GM12878 (cell line): Measurements from ENCODE around the gene NTN3. TPM values are rescaled to one million over a fixed set of nuclear protein-coding genes. Genes with fewer than 3 reads are reported as not detected.
A peak's percentile ranks its signal among the peaks of the same experiment; 100 is the strongest.

Experiments
- ATAC-seq: fragments of 200-7000 bp; cut with Tn5 transposase; 3 replicates; pipeline ENCODE4 v1.9.1; 2020; ENCODE audit warnings: mild to moderate bottlenecking, moderate library complexity
- BruUV-seq: library from RNA; stranded (reverse); fragments of 400-500 nt; replicated peaks from 2 replicates; lab custom pipeline; 2021; lab: Mats Ljungman, UMichigan
- CTCF ChIA-PET: fragments of 300-600 bp; sonication (Branson Sonifier 250); formaldehyde crosslinking; extraction: SDS; loops from one replicate; lab custom pipeline; 2021; ENCODE audit warnings: inconsistent platforms; lab: Yijun Ruan, JAX
- POLR2A ChIA-PET: fragments of 350-600 bp; formaldehyde crosslinking; extraction: SDS; loops from one replicate; lab custom pipeline; 2021; ENCODE audit warnings: inconsistent platforms; lab: Charles Lee
- RAD21 ChIA-PET: fragments of 300-600 bp; sonication (Branson Sonifier 250); formaldehyde crosslinking; loops from one replicate; lab custom pipeline; 2023; ENCODE audit warnings: antibody characterized with exemption; ENCODE audit not compliant: unreplicated experiment; lab: Charles Lee
- SMC1A ChIA-PET: fragments of 300-600 bp; sonication (Branson Sonifier 250); formaldehyde crosslinking; loops from one replicate; lab custom pipeline; 2023; ENCODE audit not compliant: unreplicated experiment, uncharacterized antibody; lab: Charles Lee
- DNase-seq: peaks from one replicate; pipeline ENCODE4 v3.0.0-alpha.2; 2011; ENCODE audit warnings: low read depth, low spot score
- FAIRE-seq: peaks from 3 replicates; lab custom pipeline; 2011; peaks lifted over from hg19 to GRCh38; lab: Jason Lieb, UNC
- H2AFZ ChIP-seq: 2 replicates; pipeline ENCODE4 v1.6.0; 2011; ENCODE audit warnings: low read depth, low read length, control low read depth; ENCODE audit not compliant: control insufficient read depth
- H3K27ac ChIP-seq: 2 replicates; pipeline ENCODE4 v1.5.1; 2011; ENCODE audit warnings: control low read depth; ENCODE audit not compliant: control insufficient read depth, insufficient read depth
- H3K27me3 ChIP-seq, 2 experiments: replicated peaks in 1 of 2; 2 replicates each; pipeline versions ENCODE4 v1.6.0 to v1.6.1; 2011; ENCODE audit warnings: low read length in 1 of 2; ENCODE audit not compliant: control insufficient read depth in 2 of 2, insufficient read depth in 2 of 2
- H3K36me3 ChIP-seq, 2 experiments: 2 replicates each; pipeline ENCODE4 v1.5.1; 2011; ENCODE audit warnings: low read length in 1 of 2; ENCODE audit not compliant: control insufficient read depth in 2 of 2, insufficient read depth in 2 of 2
- H3K4me1 ChIP-seq: 2 replicates; pipeline ENCODE4 v1.6.1; 2011; ENCODE audit warnings: mild to moderate bottlenecking, low read length, moderate library complexity, mixed read lengths; ENCODE audit not compliant: control insufficient read depth, insufficient read depth
- H3K4me2 ChIP-seq: 2 replicates; pipeline ENCODE4 v1.6.0; 2011; ENCODE audit warnings: control low read depth; ENCODE audit not compliant: control insufficient read depth, insufficient read depth
- H3K4me3 ChIP-seq: fragments of 200-600 bp; sonication (generic); 2 replicates; pipeline ENCODE4 v1.5.1; 2016
- H3K79me2 ChIP-seq: 2 replicates; pipeline ENCODE4 v1.6.0; 2011; ENCODE audit warnings: low read length; ENCODE audit not compliant: control insufficient read depth, insufficient read depth
- H3K9ac ChIP-seq: 2 replicates; pipeline ENCODE4 v1.8.0; 2011; ENCODE audit warnings: low read length, control low read depth, mixed read lengths; ENCODE audit not compliant: control insufficient read depth, insufficient read depth
- H3K9me3 ChIP-seq: replicated peaks from 3 replicates; pipeline ENCODE4 v1.5.1; 2011; ENCODE audit warnings: mild to moderate bottlenecking, low read length; ENCODE audit not compliant: control insufficient read depth, insufficient read depth
- H4K20me1 ChIP-seq: 2 replicates; pipeline ENCODE4 v1.6.0; 2011; ENCODE audit not compliant: control insufficient read depth, insufficient read depth
- ASH2L ChIP-seq: fragments of 300-600, 200-600 bp; sonication (generic); IDR thresholded peaks from 2 replicates; pipeline ENCODE4 v1.6.1; 2017; ENCODE audit warnings: low read depth, mild to moderate bottlenecking, borderline replicate concordance
- ATF7 ChIP-seq: fragments of 450-650 bp; IDR thresholded peaks from 2 replicates; pipeline ENCODE4 v1.6.1; 2016; ENCODE audit warnings: low read depth, mild to moderate bottlenecking
- DPF2 ChIP-seq: fragments of 450-650 bp; IDR thresholded peaks from 2 replicates; pipeline ENCODE4 v1.6.1; 2017; ENCODE audit warnings: mild to moderate bottlenecking
- ELK1 ChIP-seq: IDR thresholded peaks from 2 replicates; pipeline ENCODE4 v1.6.1; 2012; ENCODE audit warnings: low read depth, low read length, improper control_type of control experiment
- PAX5 ChIP-seq: IDR thresholded peaks from 2 replicates; pipeline ENCODE4 v1.6.1; 2011; ENCODE audit warnings: low read depth, low read length, borderline replicate concordance
- RAD21 ChIP-seq: IDR thresholded peaks from 2 replicates; pipeline ENCODE4 v1.6.1; 2011; ENCODE audit warnings: mild to moderate bottlenecking, low read depth, low read length, moderate library complexity; ENCODE audit not compliant: insufficient read depth
- WGBS: methylation state at CpG from one replicate; pipeline ENCODE4 v1.1.6; 2016; ENCODE audit warnings: low lambda C conversion rate; ENCODE audit not compliant: insufficient replicate concordance, insufficient coverage; ENCODE audit errors: missing lambda C conversion rate; 5-methylcytosine and 5-hydroxymethylcytosine counted together
- in situ Hi-C: fragments of 300-500 bp; cut with MboI; formaldehyde crosslinking; loops from 9 replicates; pipeline ENCODE4 v1.14.3; 2018; ENCODE audit warnings: mixed read lengths
- intact Hi-C: fragments of 100-400 bp; cut with micrococcal nuclease; formaldehyde crosslinking; loops from one replicate; pipeline ENCODE4 v1.14.2; 2022; ENCODE audit not compliant: unreplicated experiment
- polyA plus RNA-seq, 11 experiments: library from polyadenylated mRNA; depleted of rRNA in 4 of 11; unstranded in 6 of 11; stranded (reverse) in 5 of 11; fragments of >200 nt; fragmentation: Nextera tagmentation in 4 of 11; fragmentation: Illumina TruSeq in 1 of 11; extraction: Ambion mirVana in 4 of 11; extraction: Trizol in 1 of 11; gene quantifications; 1 replicate in 1 of 11; 2 replicates in 10 of 11; pipeline versions ENCODE4 v1.2.1 to v1.2.3, GENCODE V29; 2011 to 2016; ENCODE audit warnings: inconsistent platforms in 2 of 11, missing spikeins in 2 of 11, low read depth in 1 of 11
- total RNA-seq, 4 experiments: library from RNA; depleted of rRNA in 3 of 4; stranded (reverse); fragments of >200 nt in 3 of 4; fragmentation: Illumina TruSeq in 1 of 4; extraction: Trizol in 1 of 4; gene quantifications; 2 replicates each; pipeline versions ENCODE4 v1.2.1 to v1.2.3, GENCODE V29; 2013 to 2021

Gene NTN3
- total and polyA plus RNA-seq, 10 of the 15 experiments (the other 5 are each of a cell fraction or from before 2014, with no cell fraction given): 0.04 TPM; not detected in 9

- no peak for TF ChIP-seq ATF7
- TF ChIP-seq RAD21: no peak
- TF ChIP-seq PAX5: no peak
- TF ChIP-seq ASH2L: no peak
- TF ChIP-seq ELK1: no peak
- 0 out of 2 replicates have a peak, but pooled peaks have one; percentile 4 for TF ChIP-seq DPF2
- DNase-seq: no peak
Observed at GRCh38 chr16:2507665-2508064, 36.6 kb downstream of the NTN3 start.

More at GRCh38 chr16:2507665-2508064, 36.6 kb downstream of the NTN3 start:
- Histone ChIP-seq H3K27me3 (no peaks in the 10 kb centered on the region), H3K4me1 (peaks cover 33% of the 10 kb centered on the region), H3K36me3 (no peaks in the 10 kb centered on the region; a peak in 1 of 4 replicates), H3K9me3 (no peaks in the 10 kb centered on the region), H2AFZ (peak overlapping the region; percentile 76), H3K4me2 (peak overlapping the region; percentile 86), H4K20me1 (no peaks in the 10 kb centered on the region), H3K9ac (peak overlapping the region; percentile 36), H3K79me2 (no peaks in the 10 kb centered on the region), H3K4me3 (0 out of 2 replicates have a peak overlapping the region, but pooled peaks have one; percentile 9), H3K27ac (peak overlapping the region; percentile 83)
- ChIA-PET SMC1A (no interaction called here), POLR2A (interaction anchor here (1.1 to 2.5 kb wide), 4 partner anchors 8 to 77 kb away, joined by 4 to 8 read pairs (median 4); partner anchors contain the start of gene TBC1D24), RAD21 (interaction anchor here (0.7 to 1.2 kb wide), 2 partner anchors 25 to 460 kb away, joined by 3 to 6 read pairs; partner anchors contain the start of genes NTHL1 and TSC2), CTCF (interaction anchor here (0.8 to 1.2 kb wide), 3 partner anchors 8 to 313 kb away, joined by 3 to 5 read pairs (median 4); partner anchors contain the start of gene CCNF)
- peak; percentile 60 for ATAC-seq
- intact Hi-C loops: loop anchor here (5.0 to 10.0 kb wide), 2 partner anchors 40 to 243 kb away; partner anchors contain the start of gene RNPS1
- BruUV-seq: no TSS peak
- peak; percentile 31 for FAIRE-seq
- WGBS: 92% methylated on average over 9 of the region's 11 CpGs
- in situ Hi-C loops: loop anchor here (5.0 kb wide), 1 partner anchor 75 kb away; no protein-coding TSS in a partner anchor
